Osteoblast (primary cell): Measurements from ENCODE around the gene RTEL1. TPM values are rescaled to one million over a fixed set of nuclear protein-coding genes. Genes with fewer than 3 reads are reported as not detected.

Source experiments
- DNase-seq: peaks from one replicate; pipeline ENCODE4 v3.0.0; 2011; ENCODE audit warnings: low spot score, mixed read lengths; ENCODE audit not compliant: insufficient read length; ENCODE audit errors: missing footprints
- H2AFZ ChIP-seq: 2 replicates; pipeline ENCODE4 v1.6.0; 2011; ENCODE audit warnings: mild to moderate bottlenecking, low read length
- H3K27ac ChIP-seq: 2 replicates; pipeline ENCODE4 v1.5.1; 2011; ENCODE audit warnings: mild to moderate bottlenecking, low read depth, low read length, moderate library complexity
- H3K27me3 ChIP-seq: 2 replicates; pipeline ENCODE4 v1.6.0; 2012; ENCODE audit warnings: mild to moderate bottlenecking, control low read depth, inconsistent platforms, low read length, moderate library complexity; ENCODE audit not compliant: insufficient read depth
- H3K36me3 ChIP-seq: 2 replicates; pipeline ENCODE4 v1.5.1; 2011; ENCODE audit warnings: mild to moderate bottlenecking, low read length, control low read depth, moderate library complexity; ENCODE audit not compliant: insufficient read depth
- H3K4me1 ChIP-seq: 2 replicates; pipeline ENCODE4 v1.5.1; 2011; ENCODE audit warnings: mild to moderate bottlenecking, low read length, control low read depth, moderate library complexity; ENCODE audit not compliant: insufficient read depth
- H3K4me2 ChIP-seq: 2 replicates; pipeline ENCODE4 v1.6.0; 2011; ENCODE audit warnings: mild to moderate bottlenecking, low read length; ENCODE audit not compliant: insufficient read depth
- H3K4me3 ChIP-seq: fragments of 200-600 bp; sonication (generic); 3 replicates; pipeline ENCODE4 v1.5.1; 2012; ENCODE audit warnings: mild to moderate bottlenecking, low read length, inconsistent platforms; ENCODE audit not compliant: insufficient read depth
- H3K79me2 ChIP-seq: 2 replicates; pipeline ENCODE4 v1.6.0; 2012; ENCODE audit warnings: mild to moderate bottlenecking, low read length, control low read depth, inconsistent platforms; ENCODE audit not compliant: insufficient read depth
- H3K9me3 ChIP-seq: 2 replicates; pipeline ENCODE4 v1.5.1; 2011; ENCODE audit warnings: low read depth, low read length, control low read depth
- H4K20me1 ChIP-seq: 2 replicates; pipeline ENCODE4 v1.6.0; 2012; ENCODE audit warnings: mild to moderate bottlenecking, low read length, control low read depth; ENCODE audit not compliant: insufficient read depth
- CTCF ChIP-seq: IDR thresholded peaks from 2 replicates; pipeline ENCODE4 v1.5.1; 2011; ENCODE audit warnings: mild to moderate bottlenecking, low read depth, low read length, moderate library complexity; ENCODE audit errors: extremely low read depth
- total RNA-seq: library from RNA; depleted of rRNA; stranded (reverse); fragments of >200 nt; gene quantifications from 2 replicates; pipeline ENCODE4 v1.2.3, GENCODE V29; 2012

RTEL1 gene
- total RNA-seq, 1 donor: 10.9 TPM

GRCh38 chr20:63734111-63734945, 76.2 kb downstream of the RTEL1 start:
- H3K4me1 ChIP-seq: no peaks in the 10 kb centered on the region
- H3K27ac ChIP-seq: no peak overlapping the region
- no peak for TF ChIP-seq CTCF
- no peaks in the 10 kb centered on the region for H3K27me3 ChIP-seq
- no peaks in the 10 kb centered on the region for H3K9me3 ChIP-seq
- H3K79me2 ChIP-seq: peaks cover 36% of the 10 kb centered on the region
- no peak overlapping the region for H3K4me3 ChIP-seq
- no peak overlapping the region for H2AFZ ChIP-seq
- peaks cover 8% of the 10 kb centered on the region for H3K36me3 ChIP-seq
- peak; percentile 44 for DNase-seq
- H4K20me1 ChIP-seq: peaks cover 29% of the 10 kb centered on the region
- no peak overlapping the region for H3K4me2 ChIP-seq

DNA sequence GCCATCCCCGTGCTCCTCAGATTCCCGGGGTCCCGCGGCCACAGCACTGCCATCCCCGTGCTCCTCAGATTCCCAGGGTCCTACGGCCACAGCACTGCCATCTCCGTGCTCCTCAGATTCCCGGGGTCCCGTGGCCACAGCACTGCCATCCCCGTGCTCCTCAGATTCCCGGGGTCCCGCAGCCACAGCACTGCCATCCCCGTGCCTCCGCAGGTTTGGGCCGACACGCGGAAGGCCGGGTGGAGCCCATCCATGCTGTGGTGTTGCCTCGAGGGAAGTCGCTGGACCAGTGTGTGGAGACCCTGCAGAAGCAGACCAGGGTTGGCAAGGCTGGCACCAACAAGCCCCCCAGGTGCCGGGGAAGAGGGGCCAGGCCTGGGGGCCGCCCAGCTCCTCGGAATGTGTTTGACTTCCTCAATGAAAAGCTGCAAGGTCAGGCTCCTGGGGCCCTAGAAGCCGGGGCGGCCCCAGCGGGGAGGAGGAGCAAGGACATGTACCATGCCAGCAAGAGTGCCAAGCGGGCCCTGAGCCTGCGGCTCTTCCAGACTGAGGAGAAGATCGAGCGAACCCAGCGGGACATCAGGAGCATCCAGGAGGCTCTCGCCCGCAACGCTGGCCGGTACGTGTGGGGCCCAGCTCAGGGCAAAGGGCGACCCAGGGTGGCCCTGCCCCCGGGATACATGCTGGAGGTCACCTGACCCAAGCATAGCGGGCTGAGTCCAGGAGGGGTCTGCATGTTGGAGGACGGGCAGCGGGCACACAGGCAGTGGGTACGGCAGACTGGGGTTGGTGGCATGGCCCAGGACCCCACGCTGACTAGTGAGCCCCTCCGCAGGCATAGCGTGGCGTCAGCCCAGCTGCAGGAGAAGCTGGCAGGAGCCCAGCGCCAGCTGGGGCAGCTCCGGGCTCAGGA, 77.1 kb downstream of the RTEL1 start:
- Histone ChIP-seq H3K4me2 (no peak overlapping the region), H2AFZ (no peak overlapping the region), H3K4me3 (no peak overlapping the region), H4K20me1 (peaks cover 29% of the 10 kb centered on the region), H3K79me2 (peaks cover 28% of the 10 kb centered on the region), H3K9me3 (no peaks in the 10 kb centered on the region), H3K27me3 (no peaks in the 10 kb centered on the region), H3K36me3 (peaks cover 8% of the 10 kb centered on the region), H3K4me1 (no peaks in the 10 kb centered on the region), H3K27ac (no peak overlapping the region)
- no peak for TF ChIP-seq CTCF
- peak; percentile 88 for DNase-seq

- Histone ChIP-seq H3K27me3 (no peaks in the 10 kb centered on the region), H3K36me3 (peaks cover 8% of the 10 kb centered on the region), H3K4me2 (no peak within 1 kb of the TSS), H4K20me1 (peaks cover 32% of the 10 kb centered on the region), H2AFZ (no peak within 1 kb of the TSS), H3K27ac (no peak within 1 kb of the TSS), H3K9me3 (no peaks in the 10 kb centered on the region), H3K4me3 (no peak within 1 kb of the TSS), H3K4me1 (peaks cover 3% of the 10 kb centered on the region), H3K79me2 (peaks cover 22% of the 10 kb centered on the region)
- TF ChIP-seq CTCF: no peak
- peak; percentile 83 for DNase-seq
These were observed 78.0 kb downstream of the RTEL1 start, which contains the start of gene LIME1 for GRCh38 chr20:63735859-63736718. Gene LIME1, plus strand, starts transcription at chr20:63736664. Its CDS starts 886 bp downstream, at chr20:63737550.
